Activated naive CD4-positive, alpha-beta T cell (primary cell): ENCODE results near the gene RABGAP1L.
"Not testable (repeated sequence)": the region's sequence is repeated elsewhere in the genome, so short reads cannot be mapped to it uniquely, and the experiment has no call there.

Source experiments
- DNase-seq, 4 experiments: peaks; one replicate each; lab custom pipeline; 2025; lab: John Stamatoyannopoulos, UW

The RABGAP1L gene

DNA sequence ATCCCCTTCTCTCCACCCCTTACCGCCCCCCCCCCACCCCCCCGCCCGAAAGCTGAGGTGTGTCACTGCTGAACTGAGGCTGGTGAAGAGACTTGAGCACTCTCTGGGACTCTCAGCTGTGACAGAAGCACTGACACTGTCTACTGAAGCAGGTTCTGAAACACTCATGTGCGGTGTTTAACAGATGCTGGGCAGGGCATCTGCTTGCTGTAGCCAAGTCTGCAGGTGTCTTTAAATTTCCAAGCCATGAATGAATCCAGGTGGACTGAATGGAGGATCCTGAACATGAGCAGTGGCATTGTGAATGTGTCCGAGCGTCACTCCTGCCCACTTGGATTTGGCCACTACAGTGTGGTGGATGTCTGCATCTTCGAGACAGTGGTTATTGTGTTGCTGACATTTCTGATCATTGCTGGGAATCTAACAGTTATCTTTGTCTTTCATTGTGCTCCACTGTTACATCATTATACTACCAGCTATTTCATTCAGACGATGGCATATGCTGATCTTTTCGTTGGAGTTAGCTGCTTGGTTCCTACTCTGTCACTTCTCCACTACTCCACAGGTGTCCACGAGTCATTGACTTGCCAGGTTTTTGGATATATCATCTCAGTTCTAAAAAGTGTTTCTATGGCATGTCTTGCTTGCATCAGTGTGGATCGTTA, 288.7 kb downstream of the RABGAP1L start, which contains the start of gene GPR52:
TSS of gene GPR52 (plus strand) at position 99 of the 665 bp plus-strand sequence. CDS start at position 247, 148 bp downstream.
- DNase-seq, result no peak

DNA sequence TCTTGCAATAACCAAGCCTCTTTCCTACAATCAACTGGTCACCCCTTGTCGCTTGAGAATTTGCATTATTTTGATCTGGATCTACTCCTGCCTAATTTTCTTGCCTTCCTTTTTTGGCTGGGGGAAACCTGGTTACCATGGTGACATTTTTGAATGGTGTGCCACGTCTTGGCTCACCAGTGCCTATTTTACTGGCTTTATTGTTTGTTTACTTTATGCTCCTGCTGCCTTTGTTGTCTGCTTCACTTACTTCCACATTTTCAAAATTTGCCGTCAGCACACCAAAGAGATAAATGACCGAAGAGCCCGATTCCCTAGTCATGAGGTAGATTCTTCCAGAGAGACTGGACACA, 289.2 kb downstream of the RABGAP1L start:
- no peak for DNase-seq

DNA sequence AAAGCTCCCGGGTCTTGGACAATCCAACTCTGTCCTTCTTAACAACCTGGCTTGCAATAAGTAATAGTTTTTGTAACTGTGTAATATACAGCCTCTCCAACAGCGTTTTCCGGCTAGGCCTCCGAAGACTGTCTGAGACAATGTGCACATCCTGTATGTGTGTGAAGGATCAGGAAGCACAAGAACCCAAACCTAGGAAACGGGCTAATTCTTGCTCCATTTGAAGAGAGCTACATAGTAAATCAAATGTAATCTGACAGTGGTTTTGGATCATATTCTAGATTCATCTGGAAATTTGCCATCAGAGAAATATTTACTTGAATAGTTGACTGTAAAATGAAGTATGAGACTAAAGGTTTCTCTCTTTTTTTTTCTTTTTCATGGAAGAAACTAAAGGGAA, 289.7 kb downstream of the RABGAP1L start:
- DNase-seq, result no peak

DNA sequence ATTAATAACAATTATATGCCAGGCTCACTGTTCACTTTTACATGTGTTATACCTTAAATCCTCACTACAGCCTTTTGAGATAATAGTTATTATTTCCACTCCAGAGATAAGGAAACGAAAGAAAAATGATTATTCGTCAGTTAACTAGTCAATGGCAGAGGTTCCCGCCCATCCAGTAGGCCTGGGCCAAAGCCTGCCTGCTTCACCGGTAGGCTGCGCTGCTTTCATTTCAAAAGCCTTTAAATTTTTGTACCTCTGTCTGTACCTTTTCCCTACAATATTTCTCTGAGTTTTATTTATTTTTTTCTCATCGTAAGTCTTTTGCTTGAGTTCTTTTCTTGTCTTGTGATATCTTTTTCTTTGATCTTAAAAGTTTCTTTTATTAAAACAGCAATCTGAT, 292.1 kb downstream of the RABGAP1L start:
- DNase-seq, result no peak

DNA sequence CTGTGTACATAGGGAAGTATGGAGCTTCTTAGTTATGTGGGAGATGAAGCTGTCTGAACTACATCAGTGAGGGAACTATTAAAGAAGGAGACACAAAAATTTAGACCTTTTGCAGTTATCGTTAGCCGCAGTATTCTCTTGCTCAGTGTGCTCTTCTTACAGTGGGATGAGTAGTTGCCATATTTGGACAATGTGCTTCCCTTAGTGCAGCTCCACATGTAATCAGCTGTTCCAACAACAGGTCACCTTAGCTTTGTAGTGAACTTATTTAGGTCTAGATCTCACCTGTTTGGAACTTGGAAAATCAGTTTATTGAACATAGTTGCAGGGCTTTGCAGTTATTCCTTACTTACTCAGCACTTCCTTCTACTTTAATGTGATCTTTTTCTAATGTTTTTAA, 306.5 kb downstream of the RABGAP1L start:
- no peak for DNase-seq

DNA sequence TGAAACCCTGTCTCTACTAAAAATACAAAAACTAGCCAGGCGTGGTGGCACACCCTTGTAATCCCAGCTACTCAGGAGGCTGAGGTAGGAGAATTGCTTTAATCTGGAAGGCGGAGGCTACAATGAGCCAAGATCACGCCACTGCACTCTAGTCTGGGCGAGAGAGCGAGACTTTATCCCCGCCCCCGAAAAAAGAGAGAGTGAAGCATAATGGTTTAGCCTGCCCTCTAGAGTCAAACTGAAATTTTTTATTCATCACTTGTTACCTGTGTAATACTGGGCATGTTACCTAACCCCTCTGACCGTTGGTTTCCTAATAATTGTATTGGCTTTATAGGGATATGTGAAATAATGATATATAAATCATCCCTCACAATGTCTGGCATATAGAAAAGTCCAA, 307.3 kb downstream of the RABGAP1L start:
- DNase-seq, result no peak

DNA sequence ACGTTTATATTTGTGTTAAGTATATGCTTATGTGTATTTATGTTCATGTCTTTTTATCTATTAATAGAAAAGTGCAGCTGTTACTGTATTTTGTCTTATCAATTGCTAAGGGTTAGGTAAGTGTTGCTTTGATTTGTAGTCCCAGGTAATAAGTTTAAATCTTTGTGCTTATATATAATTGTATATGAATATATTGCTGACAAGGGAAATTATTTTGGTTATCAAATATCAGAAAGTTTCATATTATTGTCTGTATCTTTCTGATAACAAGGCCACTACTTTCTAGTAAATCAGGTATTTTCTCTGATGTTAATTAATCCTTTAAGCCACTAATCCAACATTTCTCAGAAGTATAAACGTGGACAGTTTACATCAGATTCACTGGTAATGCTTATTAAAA, 309.7 kb downstream of the RABGAP1L start:
- DNase-seq, result no peak

DNA sequence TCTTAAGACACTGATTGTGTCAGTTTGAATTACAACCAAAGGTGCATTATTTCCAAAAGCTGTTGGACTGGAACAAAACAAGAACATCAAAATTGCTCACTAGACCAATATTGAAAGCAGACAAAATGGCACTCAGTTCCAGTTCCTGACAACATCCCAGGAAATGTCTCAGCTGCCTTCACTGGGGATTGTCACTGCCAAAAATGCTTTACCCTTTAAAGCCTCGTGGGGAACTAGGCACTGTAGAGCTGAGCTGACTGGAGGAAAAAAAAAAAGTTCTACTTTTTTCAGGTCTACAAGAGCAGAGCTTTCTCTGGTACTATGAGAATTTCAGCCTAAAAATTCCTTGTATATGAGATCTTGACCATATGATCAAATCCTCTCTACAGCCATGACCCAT, 310.4 kb downstream of the RABGAP1L start:
- DNase-seq, result no peak

DNA sequence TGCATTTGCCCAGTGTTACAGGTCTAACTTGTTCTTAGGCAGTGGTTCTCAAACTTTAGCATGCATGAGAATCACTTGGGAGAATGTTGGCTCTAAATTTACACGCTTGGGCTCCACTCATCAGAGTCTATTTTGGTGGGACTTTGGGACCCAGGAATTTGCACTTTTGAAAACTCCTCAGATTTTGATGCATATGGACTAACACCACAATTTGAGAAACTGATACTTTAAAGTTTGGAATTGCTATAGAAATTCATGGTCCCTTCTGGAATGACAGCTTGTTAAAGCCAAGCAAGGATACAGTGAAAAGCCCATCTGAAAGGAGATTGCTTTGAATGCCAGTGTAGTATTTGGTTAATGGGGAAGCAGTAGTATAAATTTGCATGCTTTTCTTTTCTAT, 320.0 kb downstream of the RABGAP1L start:
- DNase-seq, result no peak

DNA sequence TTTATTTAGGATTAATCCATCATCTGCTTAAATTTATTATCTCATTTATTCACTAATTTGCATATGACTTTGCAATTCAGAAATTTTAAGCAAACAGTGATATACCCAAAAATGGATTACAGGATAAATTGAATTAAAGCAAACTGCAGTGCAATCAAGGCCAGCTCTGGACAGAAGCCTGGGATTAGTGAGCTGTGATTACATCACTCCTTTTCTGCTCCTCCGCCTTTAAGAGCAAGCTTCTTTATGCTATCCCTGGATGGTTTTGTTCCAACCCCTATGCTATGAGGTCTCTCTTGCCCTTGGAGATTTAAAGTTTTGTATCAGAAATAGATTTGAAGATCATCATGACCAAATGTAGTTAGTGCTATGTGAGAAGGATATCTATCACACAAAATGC, 321.0 kb downstream of the RABGAP1L start:
- DNase-seq, result no peak

DNA sequence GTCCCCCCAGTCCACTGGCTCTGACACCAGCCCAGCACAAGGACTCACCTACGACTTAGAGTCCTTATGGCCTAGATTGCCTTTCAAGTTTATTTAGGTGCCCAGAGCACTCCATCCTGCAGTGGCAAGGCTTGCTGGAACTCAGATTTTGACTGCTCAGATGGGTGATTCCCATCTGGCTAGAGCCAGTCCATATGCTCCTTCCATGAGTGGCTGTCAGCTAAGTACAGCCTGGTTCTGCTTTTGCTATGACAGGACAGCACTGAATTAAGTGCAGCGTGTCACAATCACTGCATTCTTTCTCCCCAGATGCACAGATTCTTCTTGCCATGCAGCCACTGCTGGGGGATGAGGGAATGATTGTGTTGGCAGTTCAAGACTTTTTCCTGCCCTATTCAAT, 332.3 kb downstream of the RABGAP1L start:
- DNase-seq, result no peak

DNA sequence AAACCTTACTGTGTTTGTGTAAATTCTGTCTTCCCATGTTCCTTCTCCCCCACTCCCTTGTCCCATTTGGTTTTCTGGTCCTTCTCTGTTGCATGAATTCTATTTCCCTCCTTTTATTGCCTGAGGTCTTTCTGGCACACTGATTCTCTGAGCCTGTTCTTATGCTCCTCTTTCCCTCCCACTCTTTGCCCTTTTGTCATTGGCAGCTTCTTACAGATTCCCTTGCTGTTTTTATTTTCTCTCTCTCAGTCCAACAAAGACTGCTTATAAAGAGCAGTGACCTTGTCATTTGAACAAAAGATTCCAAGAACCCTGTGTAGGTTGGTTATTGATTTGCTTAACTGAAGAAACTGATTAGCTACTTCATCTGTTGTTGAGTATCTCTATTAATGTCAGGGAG, 338.2 kb downstream of the RABGAP1L start:
- DNase-seq, result no peak

DNA sequence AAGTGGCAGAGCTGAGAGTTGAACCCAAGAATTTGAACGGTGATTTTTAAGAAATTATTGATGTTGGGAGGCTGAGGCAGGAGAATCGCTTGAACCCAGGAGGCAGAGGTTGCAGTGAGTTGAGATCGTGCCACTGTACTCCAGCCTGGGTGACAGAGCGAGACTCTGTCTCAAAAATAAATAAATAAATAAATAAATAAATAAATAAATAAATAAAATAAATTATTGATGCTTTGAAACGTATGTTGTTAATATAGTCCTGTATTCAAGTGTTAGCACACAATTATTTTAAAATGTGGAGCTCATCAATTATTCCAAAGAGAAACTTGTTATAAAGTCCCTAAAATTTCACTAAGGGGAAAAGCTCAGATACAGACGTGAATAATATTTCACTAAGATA, 357.4 kb downstream of the RABGAP1L start:
- not testable (repeated sequence) for DNase-seq

DNA sequence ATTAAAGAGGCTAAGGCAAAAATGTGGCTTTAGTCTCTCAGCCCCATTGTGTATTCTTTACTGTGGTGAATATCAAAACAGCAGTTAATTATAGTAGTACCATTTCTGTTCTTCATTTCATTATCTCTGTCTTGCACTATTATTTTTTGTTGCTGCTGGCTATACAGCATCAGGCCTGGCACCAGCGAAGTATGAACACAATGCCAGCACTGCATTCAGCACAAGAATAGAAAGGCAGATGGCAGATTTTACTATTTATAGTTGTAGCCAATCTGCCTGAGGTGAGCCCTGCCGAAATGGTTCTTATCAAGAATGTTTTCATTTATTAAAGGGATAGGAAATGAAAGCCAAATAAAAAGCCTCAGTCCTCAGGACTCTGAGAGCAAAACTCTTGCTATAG, 360.5 kb downstream of the RABGAP1L start:
- no peak for DNase-seq

DNA sequence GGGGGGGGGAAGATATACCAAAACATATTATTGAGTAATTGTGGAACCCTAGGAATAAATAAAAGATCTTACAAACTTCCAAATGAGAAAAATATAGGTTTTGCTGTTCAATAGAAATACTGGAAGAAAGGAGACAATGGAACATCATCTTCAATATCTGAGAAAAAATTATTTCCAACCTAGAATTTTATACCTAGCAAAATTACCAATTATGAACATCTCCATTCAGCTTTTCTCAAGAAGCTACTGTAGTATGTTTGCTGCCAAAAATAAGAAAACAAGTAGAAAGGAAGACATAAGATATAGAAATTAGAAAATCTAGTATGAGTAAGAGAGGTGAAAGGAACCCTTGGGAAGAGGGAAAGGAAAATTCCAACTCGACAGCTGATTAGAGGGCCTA, 372.4 kb downstream of the RABGAP1L start:
- no peak for DNase-seq

DNA sequence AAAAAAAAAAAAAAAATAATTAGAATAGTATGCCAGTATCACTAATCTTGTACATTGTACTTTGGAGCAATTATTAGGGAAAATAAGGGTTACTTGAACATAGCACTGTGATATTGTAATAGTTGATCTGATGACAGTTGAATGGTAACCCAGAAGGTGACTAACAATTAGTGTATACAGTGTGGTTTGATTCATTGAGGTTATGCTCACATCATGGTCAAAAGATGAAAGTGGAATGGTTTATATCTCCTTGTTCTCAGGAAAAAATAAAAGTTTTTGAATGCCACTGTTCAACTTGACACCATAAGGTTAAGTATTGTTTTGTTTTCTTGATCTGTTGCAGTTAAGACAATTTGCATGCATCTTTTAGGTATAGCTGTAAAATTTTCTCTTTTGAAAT, 375.5 kb downstream of the RABGAP1L start:
- DNase-seq, result no peak

DNA sequence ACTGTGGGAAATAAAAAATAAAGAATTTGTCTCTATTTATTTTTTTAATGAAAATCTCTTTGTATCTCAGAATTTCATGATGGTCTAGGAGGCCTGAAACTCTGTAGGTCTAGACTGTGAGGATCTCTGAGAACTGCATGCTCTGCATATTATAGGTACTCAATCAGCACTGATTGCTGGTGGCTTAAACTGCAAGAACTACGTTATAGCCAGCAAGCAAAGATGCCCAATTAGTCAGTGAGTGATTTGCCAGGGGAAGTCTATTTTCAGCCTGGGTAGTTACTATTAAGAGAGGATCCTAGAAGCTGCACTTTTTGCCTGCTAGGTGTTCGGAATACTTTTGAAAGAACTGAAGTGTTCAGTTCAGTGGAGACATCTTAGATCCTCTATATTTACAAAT, 375.9 kb downstream of the RABGAP1L start:
- no peak for DNase-seq

DNA sequence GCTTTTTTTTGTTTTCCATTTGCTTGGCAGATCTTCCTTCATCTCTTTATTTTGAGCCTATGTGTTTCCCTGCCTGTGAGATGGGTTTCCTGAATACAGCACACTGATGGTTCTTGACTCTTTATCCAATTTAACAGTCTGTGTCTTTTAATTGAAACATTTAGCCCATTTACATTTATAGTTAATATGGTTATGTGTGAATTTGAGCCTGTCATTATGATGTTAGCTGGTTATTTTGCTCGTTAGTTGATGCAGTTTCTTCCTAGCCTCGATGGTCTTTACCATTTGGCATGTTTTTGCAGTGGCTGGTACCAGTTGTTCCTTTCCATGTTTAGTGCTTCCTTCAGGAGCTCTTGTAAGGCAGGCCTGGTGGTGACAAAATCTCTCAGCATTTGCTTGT, 384.1 kb downstream of the RABGAP1L start:
- DNase-seq, result not testable (repeated sequence)

DNA sequence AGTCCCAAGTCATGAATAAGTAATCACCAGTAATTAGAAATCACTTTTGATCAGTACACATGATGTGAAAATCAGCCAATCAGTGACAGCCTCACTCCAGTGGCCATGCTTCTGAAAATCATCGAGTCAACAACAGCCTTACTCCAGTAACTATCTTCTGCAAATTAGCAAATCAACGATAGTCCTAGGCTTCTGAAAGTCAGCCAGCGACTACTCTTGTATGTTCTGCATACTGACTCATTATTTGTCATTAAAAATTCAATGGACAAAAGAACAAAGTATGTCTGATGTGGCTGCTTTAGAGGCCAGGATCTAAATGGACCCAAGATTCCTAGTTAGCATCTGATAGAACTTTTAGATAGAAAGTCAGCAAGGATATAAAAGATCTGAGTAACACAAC, 391.0 kb downstream of the RABGAP1L start:
- no peak for DNase-seq

DNA sequence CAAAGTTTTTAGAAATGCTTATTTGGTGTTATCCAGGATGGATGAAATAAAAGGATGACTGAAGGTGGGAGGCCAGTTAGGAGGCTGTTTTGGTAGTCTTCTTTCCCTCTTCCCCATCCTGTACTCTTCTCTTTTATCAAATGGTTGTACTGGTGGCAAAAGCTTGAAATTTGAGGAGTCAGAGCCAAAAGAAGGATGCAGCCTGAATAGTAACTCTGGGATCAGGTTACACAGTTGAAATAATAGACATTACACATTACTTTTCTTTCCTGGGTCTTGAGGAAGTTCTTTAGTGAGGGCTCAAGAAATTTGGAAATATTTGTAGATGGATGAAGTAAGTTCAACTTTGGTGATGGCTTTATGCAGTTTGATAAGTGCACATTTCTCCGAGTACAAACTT, 397.1 kb downstream of the RABGAP1L start:
- no peak for DNase-seq

DNA sequence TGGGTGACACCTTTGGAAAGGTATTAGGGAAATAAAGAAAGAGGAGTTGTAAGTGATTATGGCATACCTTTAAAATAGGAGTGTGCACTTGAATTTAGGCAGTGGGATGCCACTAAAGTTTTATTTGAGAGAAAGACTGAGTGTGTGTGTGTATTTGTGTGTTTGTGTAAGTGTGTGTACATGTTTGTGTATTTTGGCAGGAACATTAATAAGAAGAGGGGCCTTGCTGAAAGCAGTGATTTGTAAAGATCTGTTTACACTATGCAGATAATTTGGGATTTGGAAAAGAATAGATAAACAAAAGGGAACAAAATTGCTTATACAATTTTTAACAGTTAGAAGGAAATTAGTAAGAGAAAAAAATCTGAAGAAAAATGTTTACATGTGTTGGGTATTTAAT, 409.2 kb downstream of the RABGAP1L start:
- DNase-seq, result no peak

DNA sequence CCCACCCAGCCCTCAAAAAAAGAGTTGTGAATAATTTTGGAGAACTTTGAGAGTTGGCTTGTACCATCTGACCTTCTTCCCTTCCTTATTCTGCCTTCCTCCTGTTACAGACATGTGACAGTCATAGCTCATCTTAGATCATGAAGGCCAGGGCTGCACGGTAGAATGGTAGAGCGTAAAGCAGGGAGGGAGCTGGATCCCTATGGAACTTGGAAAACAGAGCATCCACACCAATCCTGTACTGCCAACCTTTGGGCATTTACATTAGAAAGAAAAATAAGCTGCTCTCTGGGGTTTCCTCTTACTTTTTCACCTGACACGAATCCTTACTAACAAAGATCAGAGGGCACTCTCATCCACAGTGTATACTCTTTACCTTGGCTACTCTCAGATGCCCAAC, 409.9 kb downstream of the RABGAP1L start:
- DNase-seq, result no peak

DNA sequence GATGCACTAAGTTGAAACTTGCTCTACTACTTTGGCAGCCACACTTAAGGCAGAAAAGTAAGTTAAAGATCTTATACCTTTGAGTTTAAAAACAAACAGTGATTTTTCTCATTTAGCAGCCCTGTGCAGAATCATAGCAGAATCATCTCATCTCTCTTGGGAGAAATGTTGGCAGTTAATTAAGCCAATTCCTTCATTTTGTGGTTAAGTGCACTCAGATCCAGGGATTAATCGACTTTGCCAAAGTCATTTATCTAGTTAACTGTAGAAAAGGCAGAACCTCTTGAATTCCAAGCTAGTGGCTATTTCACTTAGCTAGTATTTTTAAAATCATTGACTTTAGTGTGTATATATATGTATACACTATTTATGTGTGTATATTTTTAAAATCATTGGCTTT, 413.5 kb downstream of the RABGAP1L start:
- DNase-seq, result no peak

DNA sequence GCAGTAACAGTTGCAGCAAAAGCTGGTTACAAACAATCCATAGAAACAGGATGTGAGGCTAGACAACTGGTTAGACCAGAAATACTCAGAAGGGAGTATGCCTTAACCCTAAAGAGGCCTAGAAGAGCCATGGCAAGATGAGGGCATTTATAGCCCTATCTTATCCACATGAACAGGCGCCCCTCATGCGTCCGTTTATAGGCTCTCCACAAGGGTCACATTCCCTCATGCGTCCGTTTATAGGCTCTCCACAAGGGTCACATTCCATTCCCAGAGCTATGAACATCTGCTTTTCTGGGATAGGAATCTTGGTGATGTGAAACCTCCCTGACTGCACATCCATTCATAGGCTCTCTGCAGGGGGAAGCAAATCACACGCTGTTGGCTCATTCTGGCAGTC, 416.8 kb downstream of the RABGAP1L start:
- not testable (repeated sequence) for DNase-seq

DNA sequence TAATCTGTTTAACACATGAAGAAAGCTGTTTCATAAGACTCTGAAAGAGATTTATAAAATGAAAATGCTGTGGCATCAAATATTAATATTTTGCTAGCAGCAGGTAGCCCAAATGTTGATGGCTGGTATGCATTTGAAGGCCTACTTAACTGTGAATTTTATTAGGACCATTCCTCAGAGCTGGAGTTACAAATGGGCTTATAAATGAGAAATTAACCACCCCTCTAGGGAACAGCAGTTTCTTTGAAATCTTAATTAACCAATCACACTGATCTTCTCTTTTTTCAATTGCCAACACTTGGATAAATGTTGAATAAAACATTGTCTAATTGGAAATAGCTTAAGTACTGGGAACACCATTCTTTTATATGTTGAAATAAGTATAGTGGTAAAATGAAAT, 418.4 kb downstream of the RABGAP1L start:
- DNase-seq, result no peak
